NT2/D1 (cell line): ENCODE results near the gene MCTP1.

Experiments used
- DNase-seq: peaks from one replicate; pipeline ENCODE4 v3.0.0-alpha.2; 2011; ENCODE audit warnings: low read depth, low spot score
- H3K27me3 ChIP-seq: 2 replicates; pipeline ENCODE4 v1.6.0; 2011; ENCODE audit warnings: mild to moderate bottlenecking; ENCODE audit not compliant: insufficient read length, insufficient read depth
- H3K36me3 ChIP-seq: 2 replicates; pipeline ENCODE4 v1.6.1; 2011; ENCODE audit warnings: mild to moderate bottlenecking, low read length, mixed read lengths; ENCODE audit not compliant: insufficient read depth, insufficient read length
- H3K4me1 ChIP-seq: 2 replicates; pipeline ENCODE4 v1.5.1; 2011; ENCODE audit not compliant: insufficient read depth, insufficient read length
- H3K4me3 ChIP-seq: 2 replicates; pipeline ENCODE4 v1.5.1; 2011; ENCODE audit warnings: low read depth; ENCODE audit not compliant: insufficient read length
- H3K9ac ChIP-seq: 2 replicates; pipeline ENCODE4 v1.6.0; 2011; ENCODE audit warnings: low read depth; ENCODE audit not compliant: insufficient read length
- H3K9me3 ChIP-seq: 2 replicates; pipeline ENCODE4 v1.5.1; 2011; ENCODE audit warnings: mild to moderate bottlenecking, low read length; ENCODE audit not compliant: insufficient read depth
- SUZ12 ChIP-seq: IDR thresholded peaks from 2 replicates; pipeline ENCODE4 v1.6.1; 2011; ENCODE audit not compliant: insufficient read length, insufficient read depth; ENCODE audit errors: extremely low read depth
- YY1 ChIP-seq: IDR thresholded peaks from 2 replicates; pipeline ENCODE4 v1.6.1; 2011; ENCODE audit not compliant: insufficient read length, insufficient read depth
- ZNF274 ChIP-seq: IDR thresholded peaks from 2 replicates; pipeline ENCODE4 v1.6.1; 2011; ENCODE audit warnings: mild to moderate bottlenecking, low read depth, low read length

Gene MCTP1

DNA sequence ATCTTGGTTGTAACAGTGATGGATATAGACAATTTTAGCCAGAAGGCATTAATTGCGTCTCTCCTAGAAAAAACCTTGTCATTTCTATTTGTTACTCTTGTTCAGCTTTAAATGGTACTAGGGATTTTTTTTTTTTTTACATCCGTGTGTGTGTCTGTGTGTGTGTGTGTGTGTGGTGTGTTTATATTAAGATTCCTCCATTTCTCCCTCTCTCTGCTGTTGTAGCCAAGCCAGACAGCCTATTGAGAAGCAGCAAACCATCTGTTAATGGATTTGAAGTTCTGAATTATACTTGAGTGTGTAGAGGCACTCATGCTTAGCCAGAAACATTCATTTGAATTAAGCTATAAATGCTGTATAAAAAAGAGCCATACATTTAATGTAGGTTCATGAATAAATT, 594.1 kb downstream of the MCTP1 start:
- no peaks in the 10 kb centered on the region for H3K27me3 ChIP-seq
- H3K9ac ChIP-seq, result no peak overlapping the region
- peaks cover 37% of the 10 kb centered on the region for H3K36me3 ChIP-seq
- DNase-seq, result no peak
- H3K4me3 ChIP-seq, result no peak overlapping the region
- H3K4me1 ChIP-seq, result no peaks in the 10 kb centered on the region
- H3K9me3 ChIP-seq, result no peaks in the 10 kb centered on the region
- TF ChIP-seq ZNF274, result no peak
- TF ChIP-seq YY1, result no peak
- no peak for TF ChIP-seq SUZ12

DNA sequence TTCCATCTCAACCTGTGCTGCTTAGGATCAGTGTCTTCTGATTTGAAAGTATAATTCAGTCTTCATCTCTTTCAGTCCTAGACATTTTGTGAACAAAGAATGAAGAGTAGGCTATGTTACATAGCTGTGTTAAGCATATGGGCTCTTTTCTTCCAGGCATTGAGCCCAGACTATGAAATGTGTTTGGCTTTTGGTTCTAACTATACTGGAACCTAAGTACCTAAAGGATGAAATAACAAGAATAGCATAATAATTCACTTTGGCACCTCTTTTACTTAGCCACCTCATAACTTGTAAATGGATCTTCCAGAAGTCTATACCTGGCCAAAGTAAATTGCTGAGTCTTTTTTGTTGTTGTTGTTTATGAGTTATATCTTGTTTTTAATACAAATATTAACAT, 595.0 kb downstream of the MCTP1 start:
- DNase-seq, result no peak
- TF ChIP-seq SUZ12, result no peak
- TF ChIP-seq YY1, result no peak
- no peak for TF ChIP-seq ZNF274
- Histone ChIP-seq H3K27me3 (no peaks in the 10 kb centered on the region), H3K4me3 (no peak overlapping the region), H3K36me3 (peaks cover 33% of the 10 kb centered on the region), H3K9ac (no peak overlapping the region), H3K4me1 (no peaks in the 10 kb centered on the region), H3K9me3 (no peaks in the 10 kb centered on the region)

DNA sequence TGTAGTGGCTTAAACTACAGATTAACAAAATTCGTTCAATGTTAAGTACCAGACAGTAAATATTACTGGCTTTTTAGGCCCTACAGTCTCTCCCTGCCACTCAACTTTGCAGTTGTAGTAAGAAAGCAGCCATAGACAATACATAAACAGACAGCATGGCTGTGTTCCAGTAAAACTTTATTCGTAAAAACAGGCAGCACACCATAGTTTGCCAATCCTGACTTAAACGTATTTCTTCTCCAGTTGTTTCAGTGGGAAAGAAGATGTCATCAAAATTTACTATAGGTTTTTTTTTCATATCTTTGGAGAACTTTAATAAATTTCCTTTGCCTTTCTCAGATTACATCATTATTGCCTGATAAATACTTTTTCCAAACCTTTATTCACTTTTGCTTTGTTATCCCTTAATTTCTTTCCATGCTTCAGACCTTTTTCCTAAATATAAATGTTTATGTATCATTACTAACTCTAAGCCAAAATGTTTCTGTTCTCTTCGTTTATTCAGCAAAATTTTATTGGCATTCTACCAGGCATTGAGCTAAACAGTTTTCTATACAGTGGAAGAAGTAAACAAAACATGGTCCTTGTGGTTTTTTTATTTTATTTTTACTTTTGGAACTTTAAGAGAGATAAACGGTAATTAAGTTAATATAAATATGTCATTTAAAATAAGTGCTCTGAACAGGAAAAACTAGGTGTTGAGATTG, 601.9 kb downstream of the MCTP1 start:
- Histone ChIP-seq H3K27me3 (no peaks in the 10 kb centered on the region), H3K9ac (no peak overlapping the region), H3K36me3 (peaks cover 6% of the 10 kb centered on the region), H3K4me1 (no peaks in the 10 kb centered on the region), H3K4me3 (no peak overlapping the region), H3K9me3 (no peaks in the 10 kb centered on the region)
- no peak for DNase-seq
- no peak for TF ChIP-seq YY1
- no peak for TF ChIP-seq SUZ12
- no peak for TF ChIP-seq ZNF274

DNA sequence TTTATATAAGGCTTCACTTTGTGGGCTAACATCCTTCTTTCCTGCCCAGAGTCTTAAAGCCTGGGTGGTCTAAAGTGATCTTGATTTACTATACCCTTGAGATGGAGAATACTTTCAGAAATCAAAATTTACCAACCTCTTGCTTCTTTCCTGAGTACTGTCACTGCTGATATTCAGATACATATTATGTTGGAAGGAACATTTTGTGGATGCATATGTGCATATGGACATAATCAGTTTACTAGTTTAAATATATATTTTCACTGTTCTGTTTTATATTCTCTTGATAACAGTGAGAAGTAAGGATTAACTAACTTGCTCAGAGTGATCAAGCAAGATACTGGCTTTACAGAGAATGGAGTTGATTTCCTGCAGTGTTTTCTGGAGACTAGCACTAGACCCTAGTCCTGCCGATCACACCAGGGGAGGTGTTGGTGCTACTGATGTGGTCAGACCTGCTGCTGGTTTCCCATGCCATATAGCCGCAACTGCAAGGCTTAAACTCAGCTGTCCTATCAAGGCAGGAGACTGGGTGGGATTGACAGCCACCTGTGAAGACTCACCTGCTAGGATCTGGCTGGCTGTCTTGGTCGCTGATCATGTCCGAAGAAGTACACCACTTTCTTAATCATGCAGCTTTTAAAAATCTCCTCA, 608.8 kb downstream of the MCTP1 start:
- Histone ChIP-seq H3K4me1 (no peaks in the 10 kb centered on the region), H3K9me3 (no peaks in the 10 kb centered on the region), H3K36me3 (peaks cover 7% of the 10 kb centered on the region), H3K9ac (no peak overlapping the region), H3K4me3 (no peak overlapping the region), H3K27me3 (no peaks in the 10 kb centered on the region)
- DNase-seq, result no peak
- TF ChIP-seq SUZ12 (no peak), ZNF274 (no peak), YY1 (no peak)

DNA sequence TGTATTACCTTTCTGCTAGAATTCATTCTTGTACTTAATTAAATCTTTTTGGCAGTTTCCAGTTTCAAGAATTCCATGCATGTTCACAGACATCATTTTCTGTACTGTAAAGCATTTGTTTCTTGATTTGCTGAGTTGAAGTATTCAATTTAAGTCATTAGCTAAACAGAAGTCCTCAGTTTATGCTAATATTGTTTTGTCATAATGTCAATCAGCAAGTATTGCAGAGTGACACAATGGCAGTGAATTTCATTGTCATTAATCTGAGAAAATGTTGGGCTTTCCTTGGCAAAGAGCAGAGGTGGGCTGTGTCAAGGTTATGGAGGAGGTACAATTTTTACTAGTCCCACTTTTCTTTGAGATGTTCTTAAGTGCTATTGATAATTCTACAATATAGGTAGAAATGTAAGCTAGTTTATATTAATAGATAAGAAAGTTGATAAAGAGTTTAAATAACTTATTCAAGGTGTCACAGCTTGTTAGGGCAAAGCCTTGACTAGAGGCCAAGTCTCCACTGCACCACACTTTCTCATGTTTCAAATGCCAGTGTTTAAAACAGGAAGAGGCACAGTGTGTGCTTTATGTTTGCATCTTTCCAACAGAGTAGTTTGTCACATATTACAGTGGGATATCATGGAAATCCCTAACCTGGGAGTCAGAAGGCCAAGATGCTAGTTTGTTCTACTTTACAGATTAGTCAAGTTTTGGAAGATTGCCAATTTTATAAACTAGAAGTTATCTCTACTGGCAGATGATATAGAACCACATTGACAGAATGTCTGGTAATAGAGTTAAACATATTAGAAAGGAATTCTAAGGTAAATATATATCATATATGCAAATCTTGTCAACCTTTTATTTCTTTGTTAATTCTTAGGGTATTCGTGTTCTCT, 610.2 kb downstream of the MCTP1 start:
- H3K9ac ChIP-seq, result no peak overlapping the region
- no peaks in the 10 kb centered on the region for H3K9me3 ChIP-seq
- peaks cover 13% of the 10 kb centered on the region for H3K36me3 ChIP-seq
- H3K27me3 ChIP-seq, result no peaks in the 10 kb centered on the region
- TF ChIP-seq ZNF274 (no peak), YY1 (no peak), SUZ12 (no peak)
- no peak for DNase-seq
- no peak overlapping the region for H3K4me3 ChIP-seq
- H3K4me1 ChIP-seq, result no peaks in the 10 kb centered on the region

DNA sequence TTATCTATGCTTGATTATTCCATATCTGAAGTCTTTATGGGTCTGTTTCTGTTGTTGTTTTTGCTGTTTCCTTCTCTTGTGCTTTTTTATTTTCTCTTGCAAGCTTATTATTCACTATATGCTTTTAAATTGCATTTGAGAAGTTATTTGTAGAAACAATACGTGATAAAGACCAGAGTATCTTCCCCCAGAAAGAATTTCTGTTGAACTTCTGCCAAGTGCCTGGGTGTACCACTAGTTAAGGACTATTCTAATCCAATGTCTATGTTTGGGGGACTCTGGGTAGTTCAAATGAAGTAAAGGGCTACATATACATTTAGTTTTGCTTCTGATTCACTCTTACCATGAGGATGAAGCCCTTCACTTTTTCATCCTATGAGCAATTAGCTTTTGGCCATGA, 612.1 kb downstream of the MCTP1 start:
- Histone ChIP-seq H3K27me3 (no peaks in the 10 kb centered on the region), H3K4me3 (no peak overlapping the region), H3K9ac (no peak overlapping the region), H3K36me3 (peaks cover 13% of the 10 kb centered on the region), H3K4me1 (no peaks in the 10 kb centered on the region), H3K9me3 (no peaks in the 10 kb centered on the region)
- no peak for TF ChIP-seq SUZ12
- no peak for TF ChIP-seq YY1
- TF ChIP-seq ZNF274, result no peak
- no peak for DNase-seq

DNA sequence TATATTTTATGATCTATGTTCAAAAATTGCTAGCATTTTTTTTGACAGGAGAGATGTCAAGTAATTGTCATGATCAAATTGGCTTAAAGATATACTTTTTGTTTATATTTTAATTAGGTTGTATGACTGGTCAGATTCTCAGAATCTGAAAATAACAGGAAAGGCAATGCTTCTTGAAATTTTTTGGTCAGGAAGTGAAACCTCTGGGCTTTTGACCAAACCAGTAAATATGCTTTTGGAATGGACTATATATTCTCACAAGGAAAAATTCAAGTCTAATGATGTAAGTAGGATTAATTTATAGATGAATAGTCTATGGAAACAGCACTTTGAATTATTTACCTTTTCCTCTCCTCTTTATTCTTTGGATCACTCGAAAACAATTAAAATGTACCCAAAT, 614.2 kb downstream of the MCTP1 start:
- TF ChIP-seq SUZ12, result no peak
- TF ChIP-seq YY1, result no peak
- TF ChIP-seq ZNF274, result no peak
- Histone ChIP-seq H3K4me3 (no peak overlapping the region), H3K9ac (no peak overlapping the region), H3K4me1 (no peaks in the 10 kb centered on the region), H3K27me3 (no peaks in the 10 kb centered on the region), H3K36me3 (peaks cover 6% of the 10 kb centered on the region), H3K9me3 (no peaks in the 10 kb centered on the region)
- DNase-seq, result no peak
